GM21526 (cell line): ENCODE results near the gene CATSPERE.

Experiments
- ATAC-seq: cut with Tn5 transposase; IDR thresholded peaks from one replicate; pipeline ENCODE4 v1.9.1; 2021; ENCODE audit warnings: moderate library complexity; ENCODE audit not compliant: unreplicated experiment, low FRiP score

CATSPERE gene, protein sequence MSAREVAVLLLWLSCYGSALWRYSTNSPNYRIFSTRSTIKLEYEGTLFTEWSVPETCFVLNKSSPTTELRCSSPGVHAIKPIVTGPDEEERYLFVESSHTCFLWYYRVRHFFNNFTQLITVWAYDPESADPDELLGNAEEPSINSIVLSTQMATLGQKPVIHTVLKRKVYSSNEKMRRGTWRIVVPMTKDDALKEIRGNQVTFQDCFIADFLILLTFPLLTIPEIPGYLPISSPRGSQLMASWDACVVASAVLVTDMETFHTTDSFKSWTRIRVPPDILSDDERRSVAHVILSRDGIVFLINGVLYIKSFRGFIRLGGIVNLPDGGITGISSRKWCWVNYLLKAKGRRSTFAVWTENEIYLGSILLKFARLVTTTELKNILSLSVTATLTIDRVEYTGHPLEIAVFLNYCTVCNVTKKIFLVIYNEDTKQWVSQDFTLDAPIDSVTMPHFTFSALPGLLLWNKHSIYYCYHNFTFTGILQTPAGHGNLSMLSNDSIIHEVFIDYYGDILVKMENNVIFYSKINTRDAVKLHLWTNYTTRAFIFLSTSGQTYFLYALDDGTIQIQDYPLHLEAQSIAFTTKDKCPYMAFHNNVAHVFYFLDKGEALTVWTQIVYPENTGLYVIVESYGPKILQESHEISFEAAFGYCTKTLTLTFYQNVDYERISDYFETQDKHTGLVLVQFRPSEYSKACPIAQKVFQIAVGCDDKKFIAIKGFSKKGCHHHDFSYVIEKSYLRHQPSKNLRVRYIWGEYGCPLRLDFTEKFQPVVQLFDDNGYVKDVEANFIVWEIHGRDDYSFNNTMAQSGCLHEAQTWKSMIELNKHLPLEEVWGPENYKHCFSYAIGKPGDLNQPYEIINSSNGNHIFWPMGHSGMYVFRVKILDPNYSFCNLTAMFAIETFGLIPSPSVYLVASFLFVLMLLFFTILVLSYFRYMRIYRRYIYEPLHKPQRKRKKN

DNA sequence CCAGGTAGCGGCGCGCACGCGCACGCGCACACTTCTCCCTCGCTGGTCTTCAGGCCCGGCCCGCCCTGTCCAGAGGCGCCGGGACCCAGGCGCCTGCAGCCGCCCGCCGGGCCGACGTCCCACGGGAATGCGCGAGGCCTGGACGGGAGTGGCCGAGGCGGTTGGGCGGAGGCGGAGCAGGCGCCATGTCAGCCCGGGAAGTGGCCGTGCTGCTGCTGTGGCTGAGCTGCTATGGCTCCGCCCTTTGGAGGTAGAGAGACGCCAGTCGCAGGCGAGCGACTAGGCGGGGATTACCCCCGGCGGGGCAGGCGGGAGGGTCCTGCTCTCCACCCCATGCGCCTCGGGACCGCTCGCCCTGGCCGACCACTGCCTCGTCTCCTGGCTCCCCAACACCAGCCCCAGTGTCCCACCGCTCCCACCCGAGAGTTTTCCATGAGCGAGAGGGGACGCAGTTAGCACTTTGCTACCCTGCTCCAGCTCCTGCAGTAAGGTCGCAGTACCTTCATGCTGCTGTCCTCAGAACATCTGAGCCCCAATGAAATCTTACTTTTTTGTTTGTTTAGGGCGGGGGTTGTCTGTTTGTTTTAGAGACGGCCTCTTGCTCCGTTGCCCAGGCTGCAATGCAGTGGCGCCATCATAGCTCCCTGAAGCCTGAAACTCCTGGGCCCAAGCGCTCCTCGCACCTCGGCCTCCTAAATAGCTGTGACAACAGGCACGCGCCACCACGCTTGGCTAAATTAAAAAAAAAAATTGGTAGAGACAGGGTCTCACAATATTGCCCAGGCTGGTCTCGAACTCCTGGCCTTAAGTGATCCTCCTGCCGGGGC, at the start of gene CATSPERE:
TSS of gene CATSPERE (plus strand) at position 29 of the 827 bp plus-strand sequence. CDS start at position 186, 157 bp downstream.
- ATAC-seq, result peak; percentile 99

DNA sequence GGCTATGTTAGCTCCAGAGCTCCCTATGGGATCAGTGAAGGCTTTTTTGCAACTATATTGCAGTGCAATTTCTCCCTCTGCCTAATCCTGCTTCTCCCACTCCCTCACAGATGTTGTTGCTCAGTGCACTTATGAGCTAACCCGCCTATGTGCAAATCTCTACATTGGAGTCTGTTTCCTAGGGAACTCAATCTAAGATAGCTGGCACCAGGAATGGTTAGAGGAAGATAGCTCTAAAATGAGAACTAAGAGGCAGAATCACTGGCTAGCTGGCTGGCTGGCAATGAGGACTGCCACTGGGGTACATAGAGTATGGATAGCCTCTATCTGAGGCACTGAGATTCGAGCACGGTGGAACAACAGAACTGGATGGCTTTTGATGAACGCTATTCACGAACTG, 48.9 kb upstream of the CATSPERE start:
- no peak for ATAC-seq

DNA sequence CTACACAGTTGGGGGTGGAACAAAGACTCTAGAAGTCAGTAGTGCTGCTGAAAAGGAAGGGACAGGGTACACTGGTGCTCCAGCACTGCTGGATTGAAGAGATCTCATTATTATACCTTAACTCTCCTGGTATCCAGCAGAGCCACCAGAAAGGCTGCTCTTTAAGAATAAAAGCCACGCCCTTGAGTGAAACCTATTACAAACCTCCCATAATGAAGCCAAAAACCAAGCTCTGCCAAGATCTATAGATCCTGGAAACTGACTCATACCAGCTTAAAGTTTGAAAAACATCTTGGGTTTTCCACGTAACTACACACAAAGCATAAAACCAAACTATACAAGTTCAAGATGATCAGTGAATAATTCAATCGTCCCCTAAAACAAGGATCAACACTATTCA, 47.3 kb upstream of the CATSPERE start:
- ATAC-seq, result no peak

DNA sequence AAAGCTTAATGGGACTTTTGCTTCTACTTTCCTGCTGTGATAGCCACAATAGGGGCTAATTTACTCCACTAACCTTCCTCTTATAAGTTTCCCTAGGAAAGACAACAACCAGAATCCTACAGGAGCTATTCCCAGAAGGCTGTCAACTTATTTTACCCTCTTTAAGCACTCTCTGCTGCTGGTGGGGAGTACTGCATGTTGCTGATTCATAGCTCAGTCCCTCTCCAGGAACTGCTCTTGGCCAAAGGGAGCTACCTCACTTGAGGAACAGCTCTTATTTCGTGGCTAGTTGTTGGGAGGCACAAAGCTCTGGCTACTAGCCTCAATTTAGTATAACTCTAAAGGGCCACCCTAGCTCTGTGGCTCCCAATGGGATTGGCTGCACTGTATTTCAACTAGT, 46.5 kb upstream of the CATSPERE start:
- no peak for ATAC-seq

DNA sequence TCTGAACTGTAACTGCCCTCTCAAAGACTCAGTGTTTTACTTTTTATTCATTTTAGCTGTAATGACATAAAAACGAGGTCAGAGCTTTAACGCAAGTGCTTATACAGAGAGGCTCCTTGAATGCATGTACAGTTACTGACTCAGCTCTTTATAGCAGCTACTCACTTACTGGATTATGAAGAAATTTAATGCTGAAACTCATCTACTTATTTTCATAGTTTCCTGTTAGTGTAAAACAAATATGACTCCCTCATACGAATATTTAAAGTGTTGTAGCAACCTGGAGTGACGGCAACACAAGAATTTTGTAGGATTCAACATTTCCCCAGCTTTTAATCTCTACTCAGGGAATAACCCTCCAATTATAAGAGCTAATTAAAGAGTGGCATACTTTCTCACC, 42.0 kb upstream of the CATSPERE start:
- no peak for ATAC-seq

DNA sequence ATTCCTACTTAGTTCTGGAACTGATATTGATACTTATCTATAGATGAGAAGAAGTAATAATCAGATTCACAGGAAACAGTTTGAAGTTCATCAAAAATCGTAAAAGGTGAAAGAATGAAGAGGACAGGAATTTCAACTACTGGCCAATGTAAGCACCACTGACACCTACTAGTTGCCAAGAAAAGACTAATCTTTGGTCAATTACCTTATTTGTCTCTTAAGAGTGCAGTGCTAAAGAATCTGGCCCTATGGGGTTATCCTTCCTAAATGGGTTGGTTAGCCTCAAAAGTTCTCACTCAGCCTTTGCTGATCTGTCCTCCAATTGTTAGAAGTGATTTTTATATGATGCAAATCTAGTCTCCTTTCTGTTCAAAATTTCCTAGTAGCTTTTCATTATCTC, 38.9 kb upstream of the CATSPERE start:
- no peak for ATAC-seq

DNA sequence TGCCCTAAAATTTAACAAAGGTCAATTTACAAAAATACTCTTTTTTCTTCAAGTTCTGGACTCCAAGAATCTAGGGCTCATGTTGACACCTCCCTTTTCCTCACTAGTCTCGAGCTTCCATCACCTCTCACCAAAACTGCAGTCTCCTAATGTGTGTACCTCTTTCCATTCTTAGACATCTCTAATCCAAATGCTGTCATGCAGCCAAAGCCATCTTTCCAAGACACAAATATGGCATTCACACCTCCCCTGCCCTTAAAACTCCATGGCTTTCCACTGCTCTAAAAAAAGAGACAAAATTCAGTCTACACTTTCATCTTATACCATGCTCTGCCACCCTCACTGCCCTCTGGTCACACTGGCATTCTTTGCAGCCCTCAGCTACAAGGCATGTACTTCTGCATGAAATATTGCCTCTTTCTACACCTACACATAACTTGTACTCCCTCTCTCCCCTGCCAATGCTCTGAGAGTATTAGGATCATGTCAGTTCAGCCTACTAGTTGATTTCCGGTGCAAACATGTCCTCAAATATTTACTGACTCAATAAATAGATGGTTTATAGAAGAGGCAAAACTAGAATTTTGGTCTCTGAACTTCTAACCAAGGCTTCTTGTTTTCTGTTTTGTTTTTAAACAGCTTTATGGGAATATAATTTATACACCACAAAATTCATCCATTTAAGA, 36.3 kb upstream of the CATSPERE start:
- no peak for ATAC-seq

DNA sequence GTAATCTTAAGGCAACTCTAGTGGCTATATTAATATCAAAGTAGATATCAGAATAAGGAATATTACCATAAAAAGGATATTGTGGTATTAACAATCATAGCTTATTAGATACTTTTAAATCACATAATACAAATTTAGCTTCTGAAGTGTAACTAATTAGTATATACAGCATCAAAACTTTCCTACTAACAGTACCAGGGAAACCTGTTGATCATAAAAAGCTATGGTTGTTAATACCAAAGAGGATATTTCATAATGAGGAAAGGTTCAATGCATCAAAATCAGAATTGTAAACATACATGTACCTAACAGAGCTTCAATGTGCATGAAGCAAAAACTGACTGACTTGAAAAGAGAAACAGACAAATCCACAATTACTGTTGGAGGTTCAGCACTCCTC, 33.4 kb upstream of the CATSPERE start:
- ATAC-seq, result no peak

DNA sequence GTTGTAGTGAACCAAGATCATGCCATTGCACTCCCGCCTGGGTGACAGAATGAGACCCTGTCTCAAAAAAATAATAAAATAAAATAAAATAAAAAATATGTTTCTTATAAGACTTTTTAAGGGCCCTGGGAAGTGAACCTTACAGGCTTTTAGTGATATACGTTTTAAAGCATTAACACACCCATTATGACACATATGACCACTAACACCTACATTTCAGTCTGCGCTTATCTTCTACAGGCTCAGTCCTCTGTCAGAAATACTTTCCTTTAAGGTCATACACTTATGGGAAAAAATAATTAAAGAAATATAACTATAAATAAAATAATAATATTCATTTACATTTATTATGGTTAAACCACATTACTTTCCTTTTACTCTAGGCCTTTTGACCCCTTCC, 31.3 kb upstream of the CATSPERE start:
- no peak for ATAC-seq

DNA sequence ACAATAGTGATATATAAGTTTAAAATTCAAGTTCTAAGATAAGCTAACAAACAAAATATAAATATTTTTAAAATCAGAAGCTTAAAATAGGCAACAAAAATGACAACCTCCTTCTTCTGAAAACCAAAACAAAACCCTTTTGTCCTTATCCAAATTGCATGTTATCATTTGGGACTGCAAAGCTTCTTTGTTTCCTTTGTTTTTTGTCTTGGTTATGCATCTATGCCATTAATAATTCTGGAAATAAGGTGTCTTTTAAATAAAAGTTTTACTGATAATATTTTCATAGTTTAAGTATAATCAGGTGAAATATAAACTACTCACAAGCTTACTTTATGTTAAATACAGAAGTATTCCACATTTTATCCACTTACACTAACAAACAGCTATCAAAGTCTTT, 29.9 kb upstream of the CATSPERE start:
- ATAC-seq, result no peak

DNA sequence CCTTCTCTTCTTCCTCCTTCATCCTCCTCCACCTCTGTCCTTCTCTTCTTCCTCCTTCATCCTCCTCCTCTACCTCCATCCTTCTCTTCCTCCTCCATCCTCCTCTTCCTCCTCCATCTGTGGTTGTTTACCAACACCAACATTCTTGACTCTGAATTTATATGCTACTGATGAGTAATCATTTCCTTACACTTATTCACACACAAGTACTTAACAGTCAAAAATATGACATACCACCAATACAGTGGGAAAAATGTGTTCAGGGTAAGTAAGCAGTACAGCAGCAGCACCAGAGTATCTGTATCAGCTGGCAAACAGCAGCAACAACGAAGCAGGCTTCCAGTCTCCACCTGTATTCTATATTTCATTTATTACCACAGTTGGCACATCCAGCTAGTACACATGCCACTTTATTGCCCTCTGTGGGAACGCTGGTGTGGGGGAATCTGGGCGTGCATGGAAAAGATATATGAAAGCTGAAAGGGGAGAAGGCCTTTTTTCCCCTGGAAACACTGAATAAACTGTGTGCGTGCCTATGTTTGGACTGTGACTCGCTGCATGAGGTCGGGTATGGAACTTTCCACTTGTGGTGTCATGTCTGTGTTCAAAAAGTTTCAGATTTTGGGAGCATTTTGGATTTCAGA, 25.4 kb upstream of the CATSPERE start:
- no peak for ATAC-seq

DNA sequence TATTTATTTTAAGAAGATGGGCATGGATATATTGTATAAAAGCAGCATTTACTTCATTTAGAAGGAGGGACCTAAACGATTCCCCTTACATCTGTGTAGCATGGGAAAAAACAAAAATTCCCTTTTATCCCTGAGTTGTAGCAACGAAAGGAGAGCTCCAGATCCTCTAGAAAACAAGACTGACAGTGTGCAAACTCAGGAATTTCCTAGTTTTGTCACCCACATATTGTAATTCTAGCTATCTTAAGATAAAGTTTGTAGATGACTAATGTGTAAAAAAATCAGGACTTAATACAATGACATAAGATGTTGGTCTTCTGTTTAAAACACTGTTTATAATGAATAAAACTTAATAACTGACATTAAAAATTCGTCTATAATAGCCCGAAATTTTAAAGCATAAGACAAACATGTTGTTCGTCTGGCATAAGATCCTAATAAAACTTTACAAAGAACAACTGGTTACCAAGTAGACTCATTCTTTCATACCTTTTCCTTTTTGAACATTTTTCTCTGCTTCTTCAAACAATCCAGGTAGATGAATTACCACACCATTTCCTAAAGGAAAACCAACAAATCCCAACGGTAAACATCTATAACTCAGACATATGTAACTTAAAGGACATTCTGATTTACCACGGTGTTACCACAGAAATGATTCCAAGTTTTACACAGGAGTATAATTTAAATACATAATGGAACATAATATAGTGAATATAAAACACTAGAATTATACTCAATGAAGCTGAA, 24.6 kb upstream of the CATSPERE start:
- ATAC-seq, result no peak

DNA sequence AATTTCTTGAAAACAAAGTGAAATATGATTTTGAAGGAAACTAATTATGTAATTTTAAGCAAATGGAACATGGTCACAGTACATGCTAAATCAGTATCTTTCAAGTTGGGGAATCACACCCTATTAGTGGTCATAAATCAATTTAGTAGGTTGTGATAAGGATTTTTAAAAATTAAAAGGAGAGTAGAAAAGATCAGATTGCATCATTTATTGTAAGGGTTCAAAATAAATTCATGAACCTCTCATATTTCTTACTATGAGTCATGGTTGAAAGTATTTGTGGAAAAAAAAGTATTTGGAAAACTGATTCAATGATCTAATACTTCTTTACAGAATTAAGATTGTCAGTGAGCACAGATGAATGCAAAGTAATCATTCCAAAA, 24.0 kb upstream of the CATSPERE start:
- ATAC-seq, result no peak

DNA sequence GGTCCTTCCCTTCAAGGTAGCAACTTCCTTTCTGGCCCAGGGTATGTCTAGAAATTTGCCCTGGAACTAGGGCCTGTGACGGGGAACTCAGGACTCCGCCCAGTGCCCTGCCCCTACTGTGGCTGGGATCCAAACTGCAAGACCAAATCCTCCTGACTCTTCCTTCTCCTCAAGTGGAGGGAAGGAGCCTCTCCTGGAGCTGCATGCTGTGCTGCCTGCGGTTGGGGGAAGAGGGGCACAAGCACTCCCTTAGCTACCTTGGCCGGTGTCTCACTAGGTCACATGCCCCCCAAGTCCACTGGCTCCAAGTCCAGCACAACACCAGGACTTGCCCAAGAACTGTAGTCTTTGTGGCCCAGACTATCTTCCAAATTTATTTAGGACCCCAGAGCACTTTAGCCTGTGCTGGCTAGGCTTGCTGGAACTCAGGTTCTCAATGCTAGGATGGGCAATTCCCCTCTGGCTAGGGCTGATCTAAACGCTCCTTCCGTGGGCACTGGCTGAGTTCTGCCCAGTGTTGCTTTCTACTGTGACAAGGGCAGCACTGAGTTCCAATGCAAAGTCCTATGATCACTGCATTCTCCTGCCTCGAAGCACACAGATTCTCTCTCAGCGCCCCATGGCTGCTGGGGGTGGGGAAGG, 21.6 kb upstream of the CATSPERE start:
- ATAC-seq, result no peak

DNA sequence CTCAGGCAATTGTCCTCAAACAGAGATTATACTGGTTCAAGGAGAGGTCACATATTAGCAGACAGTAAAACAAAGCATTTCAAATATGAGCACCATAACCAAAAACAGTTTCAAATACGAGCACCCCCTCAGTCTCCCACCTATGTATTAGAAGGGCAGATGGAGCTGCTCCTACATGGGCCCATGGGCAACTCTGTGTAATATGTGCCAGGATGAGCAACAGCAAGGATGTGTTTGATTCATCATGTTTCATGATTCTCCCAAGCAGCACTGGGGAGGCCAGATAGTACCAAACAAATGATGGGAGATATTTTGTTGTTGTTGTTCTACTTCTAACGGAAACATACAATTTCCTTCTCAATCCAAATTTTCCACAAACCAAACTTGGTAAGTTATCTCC, 18.2 kb upstream of the CATSPERE start:
- no peak for ATAC-seq

DNA sequence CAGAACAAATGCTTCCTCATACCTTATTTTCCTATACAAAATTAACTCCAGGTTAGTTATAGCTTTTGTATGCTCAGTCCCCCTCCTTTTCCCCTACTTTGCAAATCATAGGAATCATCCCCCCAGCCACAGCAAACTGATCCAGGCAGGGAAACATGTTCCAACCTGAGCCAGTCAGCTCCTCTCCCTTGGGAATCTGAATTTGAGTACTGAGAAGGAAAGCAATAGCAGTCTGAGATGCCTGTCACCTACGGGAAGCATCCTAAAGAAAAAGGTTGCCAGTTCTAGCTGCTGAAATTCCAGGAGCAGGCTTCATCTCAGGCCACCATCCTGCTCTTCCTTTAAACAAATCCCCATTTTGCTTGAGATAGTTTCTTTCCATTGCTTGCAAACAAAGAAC, 16.2 kb upstream of the CATSPERE start:
- no peak for ATAC-seq

DNA sequence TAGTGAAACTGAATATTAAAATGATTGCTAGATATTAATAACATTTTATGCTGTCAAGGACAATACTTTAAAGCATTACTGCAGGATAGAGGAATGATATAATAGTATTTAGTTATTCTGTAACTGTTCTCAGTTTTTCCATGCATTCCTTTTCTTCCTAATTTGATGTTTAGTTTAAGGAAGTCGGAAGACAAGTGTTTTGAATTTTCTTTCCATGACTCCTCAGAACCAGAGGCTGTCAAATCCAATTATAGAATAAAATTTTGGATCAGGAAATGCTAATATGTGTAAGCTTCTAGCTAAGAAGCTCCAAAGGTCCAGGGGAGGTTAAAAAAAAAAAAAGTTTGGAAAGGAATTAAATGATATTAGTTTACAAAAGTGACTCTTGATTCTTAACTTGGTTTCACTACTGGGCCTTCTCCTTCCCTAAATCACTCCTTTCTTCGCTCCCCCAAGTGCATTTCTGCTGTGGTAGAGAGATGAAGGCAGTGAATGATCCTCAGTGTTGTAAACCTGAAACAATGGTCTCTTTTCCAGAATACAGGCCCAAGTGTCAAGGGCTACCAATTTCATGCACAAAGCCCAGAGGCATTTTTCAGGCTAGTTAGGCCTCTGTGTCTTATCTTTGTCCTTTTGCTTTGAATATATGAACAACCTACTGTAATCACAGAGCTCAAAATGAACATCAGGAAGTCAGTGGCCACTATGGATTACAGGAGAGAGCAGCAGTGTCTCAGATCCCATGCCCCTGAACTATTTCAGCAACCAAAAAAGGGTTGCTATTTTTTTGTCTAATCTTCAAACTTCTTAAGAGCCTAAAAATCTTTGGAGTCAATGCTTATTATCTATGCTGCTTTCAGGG, 15.5 kb upstream of the CATSPERE start:
- no peak for ATAC-seq

DNA sequence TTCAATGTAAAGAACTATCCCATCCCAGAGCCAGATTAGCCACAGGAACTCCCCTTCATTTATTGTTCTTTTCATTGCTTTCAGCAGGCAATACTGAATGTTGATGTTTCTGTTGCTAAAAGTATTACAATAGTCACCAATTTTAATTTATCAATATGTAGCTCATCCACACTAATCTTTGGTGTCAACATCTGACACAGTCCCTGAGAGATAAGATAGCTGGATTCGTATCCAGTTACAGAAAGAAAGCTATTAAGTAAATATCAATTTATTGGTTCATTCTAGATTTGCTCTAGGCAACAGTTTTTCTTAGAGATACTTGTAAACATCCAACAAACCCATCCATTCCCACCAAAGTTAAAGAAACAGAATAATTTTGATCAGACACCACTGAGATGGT, 14.0 kb upstream of the CATSPERE start:
- ATAC-seq, result no peak
